Measurements from ENCODE around the gene GBE1.

GRCh38 chr3:81782585-81782984 is 21.1 kb upstream of the GBE1 start:
- no peak for TF ChIP-seq ZSCAN4 (tag by site-specific recombination; IDR thresholded peaks at IDR 0.05)
- TF ChIP-seq ZNF324 (tag by site-specific recombination; IDR thresholded peaks at IDR 0.05) = no peak
- no peak for TF ChIP-seq CTCF (tag by site-specific recombination; IDR thresholded peaks at IDR 0.05)
- no peak for TF ChIP-seq RBAK (tag by site-specific recombination; IDR thresholded peaks at IDR 0.05)
- no peak for TF ChIP-seq ZNF274 (IDR thresholded peaks at IDR 0.05; ENCODE audit: low read length)
- TF ChIP-seq ZNF274 (tag by site-specific recombination; IDR thresholded peaks at IDR 0.05; ENCODE audit: borderline replicate concordance) = no peak
- TF ChIP-seq ZSCAN18 (tag by site-specific recombination; IDR thresholded peaks at IDR 0.05) = no peak
- no peak for TF ChIP-seq ZBTB44 (tag by site-specific recombination; IDR thresholded peaks at IDR 0.05)
- no peak for TF ChIP-seq TCF7L2 (IDR thresholded peaks at IDR 0.05; ENCODE audit: borderline replicate concordance, low read depth, low read length)
